Skin of body (tissue), 2 donors: ENCODE measurements around the gene ARIH2. TPM values are rescaled to one million over a fixed set of nuclear protein-coding genes. Genes with fewer than 3 reads are reported as not detected.
A peak's percentile ranks its signal among the peaks of the same experiment; 100 is the strongest.
"Not testable (repeated sequence)": the region's sequence is repeated elsewhere in the genome, so short reads cannot be mapped to it uniquely, and the experiment has no call there.

Experiments
- DNase-seq: peaks from one replicate; lab custom pipeline; 2025; lab: John Stamatoyannopoulos, UW
- total RNA-seq: library from RNA; depleted of rRNA; stranded (reverse); fragments of >200 nt; gene quantifications from one replicate; pipeline ENCODE4 v1.2.3, GENCODE V29; 2014

The ARIH2 gene
- total RNA-seq, 1 donor from 2014 or later = 63.3 TPM

GRCh38 chr3:49001155-49001554 lies 82.5 kb downstream of the ARIH2 start:
- no peak for DNase-seq

GRCh38 chr3:49004352-49005302 lies 86.0 kb downstream of the ARIH2 start:
- DNase-seq = no peak

GRCh38 chr3:49005303-49005680 lies 86.7 kb downstream of the ARIH2 start:
- DNase-seq = no peak

GRCh38 chr3:49005998-49006397 lies 87.4 kb downstream of the ARIH2 start:
- no peak for DNase-seq

GRCh38 chr3:49006408-49007067 lies 87.9 kb downstream of the ARIH2 start:
- peak; percentile 33 for DNase-seq

- peak; percentile 90 for DNase-seq
Measured at GRCh38 chr3:49007068-49007770, 88.6 kb downstream of the ARIH2 start, which contains the start of gene WDR6. TSS of gene WDR6 (plus strand) at chr3:49007391. CDS start at chr3:49007432, 41 bp downstream.

- peak; percentile 81 for DNase-seq
Measured at GRCh38 chr3:49007771-49008528, 89.3 kb downstream of the ARIH2 start.

- not testable (repeated sequence) for DNase-seq
Measured at GRCh38 chr3:49008627-49009026, 90.0 kb downstream of the ARIH2 start.

GRCh38 chr3:49009396-49009795 lies 90.8 kb downstream of the ARIH2 start:
- DNase-seq = no peak

- no peak for DNase-seq
Measured at GRCh38 chr3:49012441-49013017, 93.9 kb downstream of the ARIH2 start.

- DNase-seq = no peak
Measured at GRCh38 chr3:49013113-49013737, 94.6 kb downstream of the ARIH2 start.

- DNase-seq = no peak
Measured at GRCh38 chr3:49013738-49014660, 95.4 kb downstream of the ARIH2 start.

GRCh38 chr3:49015072-49015471 lies 96.4 kb downstream of the ARIH2 start:
- no peak for DNase-seq

GRCh38 chr3:49015765-49016164 lies 97.1 kb downstream of the ARIH2 start:
- DNase-seq = no peak

GRCh38 chr3:49016414-49017228 lies 98.0 kb downstream of the ARIH2 start:
- DNase-seq = no peak

GRCh38 chr3:49017229-49017970 lies 98.8 kb downstream of the ARIH2 start:
- no peak for DNase-seq

GRCh38 chr3:49017971-49018706 lies 99.5 kb downstream of the ARIH2 start, which contains the start of gene DALRD3:
TSS of gene DALRD3 (minus strand) at chr3:49018580. CDS start at chr3:49018564, 16 bp downstream.
- no peak for DNase-seq
